GM18873 (cell line): Measurements from ENCODE around the gene PRICKLE1.

Source experiments
- ATAC-seq: cut with Tn5 transposase; IDR thresholded peaks from one replicate; pipeline ENCODE4 v1.9.1; 2021; ENCODE audit warnings: mild to moderate bottlenecking, moderate library complexity, moderate number of reproducible peaks; ENCODE audit not compliant: unreplicated experiment, low FRiP score

Gene PRICKLE1

DNA sequence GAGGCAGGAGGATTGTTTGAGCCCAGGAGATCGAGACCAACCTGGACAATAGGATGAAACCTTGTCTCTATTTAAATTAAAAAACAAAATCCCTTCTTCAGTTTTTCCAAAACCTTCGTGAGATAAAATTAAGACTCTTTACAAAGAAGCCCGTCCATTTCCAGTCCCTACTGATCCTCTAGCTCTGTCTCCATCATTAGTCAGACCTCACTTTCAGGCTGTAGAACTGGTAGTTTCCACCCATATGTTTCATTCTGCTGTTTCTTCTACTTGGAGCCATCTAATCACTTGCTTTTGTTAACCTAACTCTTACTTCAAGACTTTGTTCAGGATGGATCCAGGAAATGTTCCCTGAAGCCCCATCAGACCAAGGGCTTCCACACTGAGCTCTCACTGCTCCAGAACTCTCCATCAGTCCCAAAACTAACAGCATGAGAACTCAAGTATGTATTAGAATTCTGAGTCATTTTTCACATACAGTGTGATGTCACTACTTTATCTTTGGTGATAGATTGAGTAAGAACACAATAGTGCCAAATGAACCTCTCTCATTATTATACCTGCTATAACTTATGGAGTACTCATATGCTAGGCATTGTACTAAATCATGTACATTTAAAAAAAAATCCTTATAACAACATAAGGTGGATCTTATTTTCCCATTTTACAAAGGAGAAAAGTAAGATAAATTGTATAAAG lies 90.8 kb downstream of the PRICKLE1 start:
- ATAC-seq: no peak

GRCh38 chr12:42496886-42497285 lies 92.7 kb downstream of the PRICKLE1 start:
- no peak for ATAC-seq

- ATAC-seq: no peak
Observed at GRCh38 chr12:42495244-42495643, 94.3 kb downstream of the PRICKLE1 start.

DNA sequence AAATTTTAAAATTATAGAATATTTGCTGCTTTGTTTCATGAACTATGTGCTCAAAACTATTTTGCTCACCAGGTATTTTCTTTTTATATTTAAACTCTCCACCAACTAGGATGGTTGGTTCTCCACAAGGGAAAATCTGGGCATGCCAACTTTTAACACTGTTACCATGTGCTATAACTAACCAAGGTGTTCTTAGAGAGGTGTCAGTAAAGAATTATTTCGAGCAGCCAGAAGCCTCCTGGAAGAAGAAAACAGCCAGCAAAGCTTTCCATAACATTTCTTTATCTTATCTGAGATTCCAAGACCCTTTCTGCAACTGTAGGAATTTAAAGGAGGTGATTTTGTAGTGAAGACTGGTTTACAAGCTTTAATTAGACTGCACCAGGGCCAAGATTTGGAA lies 97.3 kb downstream of the PRICKLE1 start:
- ATAC-seq: no peak

GRCh38 chr12:42490261-42490842 lies 99.2 kb downstream of the PRICKLE1 start:
- ATAC-seq: no peak

GRCh38 chr12:42486407-42486806 lies 103.1 kb downstream of the PRICKLE1 start:
- ATAC-seq: no peak

DNA sequence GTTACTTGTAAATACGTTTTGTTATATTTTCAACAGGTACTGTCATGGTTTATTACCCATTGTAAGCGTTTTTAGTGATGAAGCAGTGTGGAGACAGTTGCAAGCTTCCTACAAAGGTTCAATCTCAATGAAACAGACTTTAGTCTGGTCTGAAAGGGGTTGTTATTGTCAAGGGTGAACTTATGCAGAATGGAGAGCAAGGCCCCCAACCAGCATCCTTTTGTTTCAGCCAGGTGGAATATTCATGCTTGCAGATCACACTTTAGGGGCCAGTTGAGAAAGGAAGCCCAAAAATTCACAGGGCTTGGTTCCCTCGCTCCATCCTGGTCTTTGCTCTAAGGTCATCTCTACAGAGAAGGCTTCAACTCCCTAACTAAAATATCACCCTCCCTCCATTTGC lies 103.7 kb downstream of the PRICKLE1 start:
- ATAC-seq: no peak

DNA sequence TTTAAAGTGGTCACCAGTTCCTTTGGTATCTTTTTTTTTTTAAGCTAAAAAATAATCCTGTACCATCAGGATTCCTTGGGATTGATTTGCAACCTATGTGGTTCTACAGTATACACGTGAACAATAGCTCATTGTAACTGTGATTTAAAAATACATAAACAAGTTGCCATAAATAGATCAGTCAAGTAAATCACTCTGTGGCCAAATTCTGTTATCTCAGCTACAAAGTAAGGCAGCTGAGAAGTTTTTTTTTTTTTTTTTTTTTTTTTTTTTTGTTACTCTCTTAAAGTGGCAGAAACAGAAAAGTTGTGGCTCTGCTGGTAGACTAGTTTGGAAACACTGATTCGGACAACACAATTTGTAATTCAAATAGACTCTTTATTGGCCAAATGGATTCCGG lies 104.5 kb downstream of the PRICKLE1 start:
- no peak for ATAC-seq

DNA sequence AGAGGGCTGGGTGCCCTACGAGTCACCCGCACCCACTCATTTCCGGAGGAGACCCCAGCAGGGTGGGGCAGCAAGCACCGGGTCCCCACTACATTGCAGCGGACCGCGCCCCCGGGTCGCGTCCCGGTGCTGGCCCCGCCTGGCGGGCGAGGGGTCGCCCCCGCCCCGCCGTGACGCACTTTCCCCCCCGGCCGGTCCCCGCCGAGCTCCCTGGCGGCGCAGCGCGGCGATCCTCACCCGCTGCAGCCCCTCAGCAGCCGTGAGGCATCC lies 106.1 kb downstream of the PRICKLE1 start:
- no peak for ATAC-seq

DNA sequence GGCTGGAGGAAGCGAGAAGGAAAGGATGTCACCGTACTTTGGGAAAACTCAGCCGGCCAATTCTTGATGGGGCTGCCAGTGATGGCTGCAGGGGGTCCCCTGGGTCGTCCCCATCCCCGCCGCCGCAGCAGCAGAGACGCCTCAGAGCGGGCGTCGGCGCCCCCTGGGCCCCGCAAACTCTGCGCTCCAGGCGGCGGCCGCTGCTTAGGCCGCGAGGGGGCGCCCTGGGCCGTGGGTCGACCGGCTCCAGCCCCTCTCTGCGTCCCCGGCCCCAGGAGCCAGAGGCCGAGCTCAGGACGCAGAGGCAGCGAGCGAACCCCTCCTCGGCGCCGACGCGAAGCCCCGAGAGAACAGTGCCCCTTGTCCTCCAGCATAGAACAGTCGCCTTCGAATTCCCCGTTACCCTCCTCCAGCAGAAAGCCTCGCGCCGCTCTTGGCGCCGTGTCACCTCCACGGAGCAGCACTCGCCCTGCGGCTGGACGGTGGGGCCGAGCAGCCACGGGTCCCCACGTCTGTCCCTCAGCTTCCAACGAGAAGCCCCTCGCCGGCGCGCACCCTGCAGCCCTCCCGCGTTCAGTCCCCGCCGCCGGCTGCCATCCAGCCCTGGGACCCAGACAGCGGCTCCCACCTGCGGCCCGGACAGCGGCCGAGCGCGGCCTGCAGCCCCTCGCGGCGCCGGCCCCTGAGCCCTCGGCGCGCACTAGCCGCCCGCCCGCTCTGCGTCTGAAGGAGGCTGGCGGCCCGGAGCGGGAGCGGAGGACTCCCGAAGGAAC lies 106.6 kb downstream of the PRICKLE1 start:
- ATAC-seq: peak; percentile 45

DNA sequence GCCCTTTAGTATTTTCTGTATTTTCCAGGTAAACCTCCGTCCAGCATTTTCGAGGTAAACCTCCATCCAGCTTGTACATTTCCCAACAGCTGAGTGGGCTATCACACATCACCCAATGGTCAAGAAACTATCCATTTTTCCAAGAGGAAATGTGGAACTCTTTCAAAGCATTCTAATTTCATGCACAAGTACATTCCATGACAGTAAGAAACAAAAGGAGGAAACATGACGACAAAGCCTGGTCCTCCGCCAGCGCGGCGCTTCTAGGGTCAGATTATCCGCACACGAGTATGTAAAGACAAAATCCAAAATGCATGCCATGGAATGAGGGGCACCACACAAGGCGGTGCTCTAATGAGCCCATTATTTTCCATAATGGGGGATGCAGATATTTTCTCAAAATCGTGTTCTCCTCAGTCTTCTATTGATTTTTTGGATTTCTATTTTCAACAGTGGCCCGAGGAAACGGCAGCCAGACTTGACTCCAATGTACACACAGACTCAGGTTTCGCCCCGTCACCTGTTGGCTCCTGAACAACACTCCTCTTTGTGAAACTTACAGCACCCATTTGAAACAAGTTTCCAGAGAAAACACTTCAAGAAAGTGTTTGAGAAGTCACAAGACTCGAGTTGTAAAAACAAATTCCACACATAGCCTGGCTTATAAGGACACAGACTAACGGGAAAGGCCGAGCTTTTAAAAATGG lies 107.4 kb downstream of the PRICKLE1 start:
- ATAC-seq: no peak

- no peak for ATAC-seq
Observed at GRCh38 chr12:42481368-42481767, 108.2 kb downstream of the PRICKLE1 start.

DNA sequence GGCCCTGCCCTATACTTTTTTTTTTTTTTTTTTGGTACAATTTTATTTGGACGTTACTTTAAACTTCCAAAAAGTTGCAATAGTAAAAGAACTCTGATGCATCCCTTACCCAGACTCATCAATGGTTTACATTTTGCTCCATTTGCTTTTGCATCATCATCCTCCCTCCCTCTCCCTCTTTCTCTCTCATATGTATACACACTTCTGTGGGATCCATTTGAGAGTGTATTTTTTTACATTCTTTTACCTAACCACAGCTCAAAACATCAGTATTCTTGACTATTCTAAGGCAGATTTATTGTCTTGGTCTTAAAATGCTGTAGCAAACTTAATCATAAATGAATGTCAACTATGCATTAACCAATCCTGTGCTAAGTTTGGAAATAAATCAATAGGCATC lies 111.6 kb downstream of the PRICKLE1 start:
- ATAC-seq: no peak

GRCh38 chr12:42475106-42475505 lies 114.4 kb downstream of the PRICKLE1 start:
- peak; percentile 46 for ATAC-seq

DNA sequence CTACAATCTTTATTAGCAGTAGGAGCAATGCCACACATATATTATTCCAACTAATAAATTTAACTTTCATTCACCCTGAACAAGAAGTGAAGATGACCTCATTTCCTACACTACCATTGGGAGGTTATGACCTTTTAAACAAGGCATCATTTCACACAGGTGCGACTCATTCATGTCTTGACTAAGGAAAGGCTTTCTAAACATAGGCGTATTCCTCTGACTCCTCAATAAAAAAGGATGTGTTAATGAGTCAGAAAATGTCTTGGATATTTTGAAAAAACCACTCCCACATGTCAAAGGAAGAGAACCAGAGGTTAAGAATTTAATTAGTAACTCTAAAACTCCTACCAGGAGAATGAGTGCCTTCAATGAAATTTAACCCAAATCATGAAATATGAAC lies 115.2 kb downstream of the PRICKLE1 start:
- no peak for ATAC-seq

GRCh38 chr12:42473561-42473960 lies 116.0 kb downstream of the PRICKLE1 start:
- no peak for ATAC-seq

GRCh38 chr12:42473130-42473529 lies 116.4 kb downstream of the PRICKLE1 start:
- no peak for ATAC-seq

- no peak for ATAC-seq
Observed at GRCh38 chr12:42472376-42472775, 117.2 kb downstream of the PRICKLE1 start.

DNA sequence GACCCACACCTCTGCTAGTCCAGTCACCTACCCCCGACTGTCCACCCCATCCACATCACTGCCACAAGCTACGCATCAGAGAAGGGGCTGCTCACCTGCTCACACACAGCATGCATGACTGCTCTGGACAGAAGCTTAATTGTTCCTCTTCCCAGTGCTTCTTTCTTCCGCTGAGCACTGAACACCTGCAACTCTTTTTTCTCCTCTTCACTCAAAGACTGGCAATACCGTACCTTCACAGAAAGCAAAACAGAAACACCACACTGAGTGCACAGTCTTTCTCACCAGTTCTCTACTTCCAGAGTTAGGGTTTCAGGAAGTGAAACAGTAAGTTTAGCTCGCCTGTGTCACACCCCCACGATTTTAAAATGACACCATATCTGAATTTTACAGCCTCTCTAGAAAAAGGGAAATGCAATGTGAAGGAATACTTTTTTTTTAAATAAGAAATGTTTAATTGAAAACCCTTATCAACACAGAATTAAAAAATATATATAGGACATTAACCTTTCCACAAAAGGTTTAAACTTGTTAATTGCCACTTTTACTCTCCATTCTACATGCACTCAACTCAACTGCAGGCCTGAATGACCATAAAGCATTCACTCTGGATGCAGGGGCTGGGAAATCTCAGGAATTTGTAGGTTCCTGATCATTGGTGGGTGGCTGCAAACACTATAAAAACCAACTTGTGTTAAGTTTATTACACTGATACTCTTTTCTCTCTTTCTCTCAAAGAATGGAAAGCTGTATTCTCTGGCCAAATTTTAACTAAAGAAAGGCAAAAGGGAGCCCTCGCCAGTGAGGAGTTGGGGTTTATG lies 120.0 kb downstream of the PRICKLE1 start:
- ATAC-seq: peak; percentile 98

DNA sequence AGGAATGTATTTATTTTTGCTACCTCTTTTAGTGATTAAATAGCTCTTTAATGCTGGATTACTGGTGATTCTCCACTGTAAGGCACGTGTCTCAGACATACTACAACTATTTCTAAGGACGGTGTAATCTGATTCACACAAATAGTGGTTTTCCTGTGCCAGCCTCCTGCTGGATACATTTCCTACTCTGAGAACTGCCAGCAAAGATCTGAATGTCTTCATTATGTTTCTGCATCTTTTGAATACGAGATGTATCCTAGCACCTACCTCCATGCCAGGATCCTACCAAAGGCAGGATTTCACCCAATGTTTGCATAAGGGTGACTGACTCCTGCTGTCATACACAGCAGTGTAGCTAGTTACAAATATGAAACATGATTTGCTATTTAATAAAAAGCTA lies 120.6 kb downstream of the PRICKLE1 start:
- ATAC-seq: peak; percentile 0
